Common myeloid progenitor, CD34-positive (primary cell): Measurements from ENCODE around the gene SOS2.

ENCODE experiments used
- CTCF ChIA-PET: fragments of 350-600 bp; sonication (Branson Sonifier 250); formaldehyde crosslinking; loops from one replicate; lab custom pipeline; 2021; ENCODE audit warnings: antibody characterized with exemption; lab: Charles Lee
- POLR2A ChIA-PET: fragments of 350-600 bp; sonication (Branson Sonifier 250); formaldehyde crosslinking; loops from one replicate; lab custom pipeline; 2021; ENCODE audit warnings: antibody characterized with exemption; lab: Charles Lee
- DNase-seq, 3 donors: peaks; one replicate each; pipeline versions ENCODE4 v3.0.0 to v3.0.0-alpha.2; 2013
- H3K27ac ChIP-seq, 2 experiments: 1 replicate in 1 of 2; 2 replicates in 1 of 2; pipeline ENCODE4 v1.7.0; 2013; ENCODE audit warnings: inconsistent platforms in 2 of 2, low read length in 2 of 2, mild to moderate bottlenecking in 2 of 2, low read depth in 1 of 2, moderate library complexity in 1 of 2; ENCODE audit not compliant: severe bottlenecking in 2 of 2, insufficient read depth in 1 of 2, poor library complexity in 1 of 2
- H3K27me3 ChIP-seq, 5 experiments: replicated peaks in 2 of 5; 1 replicate in 3 of 5; 2 replicates in 2 of 5; pipeline versions ENCODE4 v1.6.1 to v1.7.0; 2013; ENCODE audit warnings: low read length in 4 of 5, mild to moderate bottlenecking in 2 of 5, moderate library complexity in 2 of 5, inconsistent platforms in 1 of 5; ENCODE audit not compliant: insufficient read depth in 5 of 5, control insufficient read depth in 4 of 5
- H3K36me3 ChIP-seq, 4 experiments: 1 replicate in 2 of 4; 2 replicates in 2 of 4; pipeline versions ENCODE4 v1.6.1 to v1.7.0; 2013; ENCODE audit warnings: low read length in 3 of 4, control low read depth in 1 of 4, mild to moderate bottlenecking in 1 of 4; ENCODE audit not compliant: control insufficient read depth in 4 of 4, insufficient read depth in 4 of 4
- H3K4me1 ChIP-seq, 4 experiments: 1 replicate in 3 of 4; 2 replicates in 1 of 4; pipeline versions ENCODE4 v1.6.1 to v1.7.1; 2013; ENCODE audit warnings: low read length in 3 of 4, mild to moderate bottlenecking in 3 of 4, control low read depth in 1 of 4, inconsistent platforms in 1 of 4, moderate library complexity in 1 of 4; ENCODE audit not compliant: control insufficient read depth in 4 of 4, insufficient read depth in 4 of 4; ENCODE audit errors: control extremely low read depth in 1 of 4
- H3K4me3 ChIP-seq, 7 experiments: 1 replicate in 4 of 7; 2 replicates in 3 of 7; pipeline versions ENCODE4 v1.5.1 to v1.7.0; 2013; ENCODE audit warnings: mild to moderate bottlenecking in 7 of 7, low read length in 6 of 7, moderate library complexity in 6 of 7, inconsistent platforms in 2 of 7, low read depth in 2 of 7, control low read depth in 1 of 7; ENCODE audit not compliant: insufficient read depth in 4 of 7, control insufficient read depth in 1 of 7; ENCODE audit errors: extremely low read depth in 1 of 7
- H3K9me3 ChIP-seq, 5 experiments: 1 replicate in 4 of 5; 2 replicates in 1 of 5; pipeline versions ENCODE4 v1.6.1 to v1.7.1; 2013; ENCODE audit warnings: low read length in 4 of 5, mild to moderate bottlenecking in 2 of 5, inconsistent platforms in 1 of 5, low read depth in 1 of 5, moderate library complexity in 1 of 5; ENCODE audit not compliant: control insufficient read depth in 4 of 5, insufficient read depth in 2 of 5; ENCODE audit errors: control extremely low read depth in 1 of 5
- WGBS: methylation state at CpG from one replicate; pipeline ENCODE4 v1.1.5; 2013; ENCODE audit not compliant: insufficient coverage; 5-methylcytosine and 5-hydroxymethylcytosine counted together

Gene SOS2

DNA sequence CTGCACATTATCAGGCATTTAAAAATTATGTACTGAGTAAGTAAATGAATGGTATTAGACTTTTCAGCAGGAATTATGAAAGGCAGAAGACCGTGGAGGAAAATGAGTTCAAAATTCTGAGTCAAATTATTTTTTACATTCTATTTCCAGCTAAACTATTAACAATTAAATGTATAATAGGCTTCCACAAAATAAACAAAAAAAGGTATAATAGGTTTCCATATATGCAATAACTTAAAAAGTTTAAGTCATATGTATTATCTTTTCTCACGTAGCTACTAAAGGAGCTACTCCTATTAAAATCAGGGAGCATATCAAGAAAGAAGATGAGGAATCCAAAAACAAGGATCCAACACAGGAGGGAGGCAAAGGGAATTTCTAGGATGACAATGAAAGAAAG lies 103.6 kb downstream of the SOS2 start:
- CTCF ChIA-PET: no interaction called here
- Histone ChIP-seq H3K9me3 (peaks cover 0 to 2% (median 0%) of the 10 kb centered on the region in 5 experiments), H3K27ac (no peak overlapping the region), H3K4me1 (no peaks in the 10 kb centered on the region), H3K4me3 (no peak overlapping the region), H3K27me3 (no peaks in the 10 kb centered on the region), H3K36me3 (peaks cover 11 to 46% (median 16%) of the 10 kb centered on the region in 4 experiments)
- POLR2A ChIA-PET: interaction anchor here (0.7 kb wide), 1 partner anchor 25 kb away, joined by 5 read pairs; no protein-coding TSS in a partner anchor
- no CpG with 5 or more reads among the region's 2 CpGs for WGBS
- DNase-seq: no peak

DNA sequence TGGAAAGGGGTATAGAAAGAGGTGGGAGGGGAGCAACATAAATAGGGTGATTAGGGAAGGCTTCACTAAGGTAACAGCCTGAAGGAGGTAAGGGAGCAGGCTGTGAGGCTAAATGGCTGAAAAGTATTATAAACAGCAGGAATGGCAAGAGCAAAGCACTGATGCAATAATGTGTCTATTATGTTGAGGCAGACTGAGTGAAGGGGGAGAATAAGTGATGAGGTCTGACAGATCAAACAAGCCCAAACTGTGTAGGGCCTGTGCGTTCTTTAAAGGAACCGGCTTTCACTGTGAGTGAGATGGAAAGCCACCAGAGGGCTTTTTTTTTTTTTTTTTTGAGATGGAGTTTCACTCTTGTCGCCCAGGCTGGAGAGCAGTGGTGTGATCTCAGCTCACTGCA lies 108.3 kb downstream of the SOS2 start:
- ChIA-PET CTCF (no interaction called here), POLR2A (no interaction called here)
- no CpG with 5 or more reads among the region's 3 CpGs for WGBS

GRCh38 chr14:50122291-50122690 lies 109.1 kb downstream of the SOS2 start:
- ChIA-PET CTCF (interaction anchor here (0.5 kb wide), 1 partner anchor 450 kb away, joined by 3 read pairs; no protein-coding TSS in a partner anchor), POLR2A (no interaction called here)
- no peaks in the 10 kb centered on the region for H3K27me3 ChIP-seq
- H3K36me3 ChIP-seq: peaks cover 0 to 26% (median 10%) of the 10 kb centered on the region in 4 experiments
- H3K4me3 ChIP-seq: no peak overlapping the region
- no peak for DNase-seq
- WGBS: 92% methylated on average over 2 of the region's 6 CpGs
- H3K4me1 ChIP-seq: no peaks in the 10 kb centered on the region
- no peak overlapping the region for H3K27ac ChIP-seq
- H3K9me3 ChIP-seq: no peaks in the 10 kb centered on the region

More for the DNA sequence above, 108.3 kb downstream of the SOS2 start:
- no peaks in the 10 kb centered on the region for H3K27me3 ChIP-seq
- H3K36me3 ChIP-seq: peaks cover 1 to 27% (median 9%) of the 10 kb centered on the region in 4 experiments
- H3K27ac ChIP-seq: no peak overlapping the region
- H3K9me3 ChIP-seq: no peaks in the 10 kb centered on the region
- no peak for DNase-seq
- no peak overlapping the region for H3K4me3 ChIP-seq
- no peaks in the 10 kb centered on the region for H3K4me1 ChIP-seq

DNA sequence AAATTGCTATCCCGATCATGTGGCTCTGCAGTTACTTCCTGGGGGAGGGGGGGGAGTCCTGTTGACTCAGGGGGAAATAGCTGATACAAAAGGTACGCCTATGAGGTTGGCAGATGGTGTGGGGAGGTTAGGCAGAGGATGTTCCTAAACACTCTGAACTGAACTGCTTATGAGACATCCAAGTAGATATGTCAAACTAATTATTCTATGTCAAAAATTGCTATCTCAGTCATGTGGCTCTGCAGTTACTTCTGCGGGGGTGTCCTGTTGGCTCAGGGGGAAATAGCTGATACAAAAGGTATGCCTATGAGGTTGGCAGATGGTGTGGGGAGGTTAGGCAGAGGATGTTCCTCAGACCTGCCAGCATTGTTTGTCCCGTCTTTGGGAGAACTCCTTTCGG lies 109.9 kb downstream of the SOS2 start:
- H3K4me1 ChIP-seq: peaks cover 0 to 8% (median 5%) of the 10 kb centered on the region in 4 experiments
- H3K27me3 ChIP-seq: no peaks in the 10 kb centered on the region
- POLR2A ChIA-PET: no interaction called here
- CTCF ChIA-PET: no interaction called here
- peaks cover 0 to 26% (median 10%) of the 10 kb centered on the region in 4 experiments for H3K36me3 ChIP-seq
- no peak overlapping the region for H3K27ac ChIP-seq
- H3K9me3 ChIP-seq: no peaks in the 10 kb centered on the region
- no peak for DNase-seq
- H3K4me3 ChIP-seq: no peak overlapping the region
- WGBS: 100% methylated on average over 3 of the region's 5 CpGs

DNA sequence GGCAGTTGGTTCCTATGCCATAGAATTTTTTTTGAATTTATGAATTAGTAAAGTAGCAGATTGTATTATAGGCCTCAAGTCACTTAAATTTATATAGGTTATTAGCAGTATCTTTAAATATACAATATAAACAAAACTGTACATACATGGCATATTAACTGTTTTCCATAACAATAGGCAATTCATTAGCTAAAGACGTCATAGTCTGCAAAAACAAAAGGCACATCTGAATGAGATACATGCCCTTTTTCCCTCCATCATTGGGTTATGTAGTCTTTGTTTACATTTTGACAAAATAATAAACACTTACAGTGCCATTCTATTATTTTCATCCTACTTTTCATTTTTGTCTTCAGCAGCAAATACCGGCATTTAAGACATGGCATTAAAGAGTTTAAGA lies 113.9 kb downstream of the SOS2 start:
- Histone ChIP-seq H3K27ac (no peak overlapping the region), H3K27me3 (no peaks in the 10 kb centered on the region), H3K4me1 (peaks cover 5 to 15% (median 11%) of the 10 kb centered on the region in 4 experiments), H3K9me3 (no peaks in the 10 kb centered on the region), H3K36me3 (peaks cover 2 to 24% (median 15%) of the 10 kb centered on the region in 4 experiments), H3K4me3 (no peak overlapping the region)
- CTCF ChIA-PET: interaction anchor here (0.9 to 2.6 kb wide), 6 partner anchors 26 to 268 kb away, joined by 3 to 11 read pairs (median 4); no protein-coding TSS in a partner anchor
- no CpG with 5 or more reads among the region's 2 CpGs for WGBS
- no peak for DNase-seq
- POLR2A ChIA-PET: interaction anchor here (0.6 to 1.1 kb wide), 2 partner anchors 13 to 66 kb away, joined by 3 to 5 read pairs; no protein-coding TSS in a partner anchor

DNA sequence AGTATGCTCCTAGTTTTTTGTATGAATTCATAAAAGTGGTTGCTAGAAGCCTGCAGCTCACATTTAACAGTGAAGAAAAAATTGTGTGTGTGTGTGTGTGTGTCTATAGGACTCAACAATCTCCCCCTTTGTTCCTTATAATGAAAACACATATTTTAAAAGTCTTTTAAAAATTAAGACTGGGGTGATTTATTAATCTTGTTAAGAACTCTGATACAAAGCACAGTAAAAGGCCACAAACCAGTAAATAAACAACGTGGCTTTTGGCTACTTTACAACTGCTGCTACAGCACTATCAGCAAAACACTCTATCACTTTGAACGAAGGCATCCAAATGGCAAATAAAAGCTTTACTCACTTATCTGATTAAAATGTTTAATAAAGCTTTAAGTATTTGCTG lies 114.4 kb downstream of the SOS2 start:
- H3K27ac ChIP-seq: peak overlapping the region; percentile 75 to 91
- peak overlapping the region in 6 of 7 experiments; percentile 93 to 97 (median 96) for H3K4me3 ChIP-seq
- POLR2A ChIA-PET: interaction anchor here (0.6 to 1.1 kb wide), 2 partner anchors 12 to 67 kb away, joined by 3 to 5 read pairs; no protein-coding TSS in a partner anchor
- H3K27me3 ChIP-seq: no peaks in the 10 kb centered on the region
- no peak for DNase-seq
- H3K36me3 ChIP-seq: peaks cover 4 to 27% (median 16%) of the 10 kb centered on the region in 4 experiments
- peaks cover 5 to 15% (median 11%) of the 10 kb centered on the region in 4 experiments for H3K4me1 ChIP-seq
- no CpG with 5 or more reads among the region's 2 CpGs for WGBS
- no peaks in the 10 kb centered on the region for H3K9me3 ChIP-seq
- CTCF ChIA-PET: interaction anchor here (0.6 to 2.6 kb wide), 7 partner anchors 25 to 307 kb away, joined by 3 to 11 read pairs (median 4); no protein-coding TSS in a partner anchor
